ENCODE results near the gene RPS8.
"Not testable (repeated sequence)": the region's sequence is repeated elsewhere in the genome, so short reads cannot be mapped to it uniquely, and the experiment has no call there.

The RPS8 gene

DNA sequence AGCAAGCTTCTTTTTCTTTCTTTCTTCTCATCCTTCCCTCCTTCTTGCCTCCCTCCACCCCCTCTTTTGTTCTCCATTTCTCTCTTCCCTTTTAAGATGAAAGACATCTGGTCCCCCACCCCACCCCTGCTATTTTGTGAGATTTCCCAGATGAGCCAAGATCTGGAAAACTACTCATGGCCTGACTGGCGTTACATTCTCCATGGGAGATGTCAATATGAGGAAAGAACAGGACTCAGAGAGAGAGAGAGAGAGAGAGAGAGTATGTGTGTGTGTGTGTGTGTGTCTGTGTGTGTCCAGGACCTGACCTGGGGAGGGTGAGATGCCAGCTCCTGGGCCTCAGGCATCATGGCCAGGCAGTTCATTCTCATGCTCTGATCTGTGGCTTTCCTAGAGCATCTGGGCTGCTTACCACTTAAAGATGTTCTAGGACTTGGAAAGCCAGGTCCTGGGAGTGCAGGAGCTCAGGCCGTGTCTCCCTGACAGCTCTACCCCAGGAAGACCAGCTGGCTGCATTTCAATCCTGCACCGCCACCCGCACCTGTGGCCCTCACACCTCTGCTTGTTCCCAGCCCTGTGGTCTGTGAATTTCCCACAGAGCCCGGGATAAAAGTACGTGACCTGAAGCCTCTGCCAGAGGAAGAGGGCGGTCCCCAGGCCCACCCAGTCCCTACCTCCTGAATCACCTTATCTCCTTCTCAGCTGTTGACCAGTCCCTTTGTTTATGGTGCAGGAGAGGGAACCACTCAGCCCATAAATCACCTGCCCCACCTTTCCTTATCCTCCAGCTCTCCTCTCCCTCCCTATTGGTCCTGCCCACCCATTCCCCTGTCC is 15.8 kb downstream of the RPS8 start (continued):
- TF ChIP-seq ZNF394 (tag by site-specific recombination; IDR thresholded peaks at IDR 0.05; ENCODE audit: borderline replicate concordance): no peak
- TF ChIP-seq, protein P1, sequence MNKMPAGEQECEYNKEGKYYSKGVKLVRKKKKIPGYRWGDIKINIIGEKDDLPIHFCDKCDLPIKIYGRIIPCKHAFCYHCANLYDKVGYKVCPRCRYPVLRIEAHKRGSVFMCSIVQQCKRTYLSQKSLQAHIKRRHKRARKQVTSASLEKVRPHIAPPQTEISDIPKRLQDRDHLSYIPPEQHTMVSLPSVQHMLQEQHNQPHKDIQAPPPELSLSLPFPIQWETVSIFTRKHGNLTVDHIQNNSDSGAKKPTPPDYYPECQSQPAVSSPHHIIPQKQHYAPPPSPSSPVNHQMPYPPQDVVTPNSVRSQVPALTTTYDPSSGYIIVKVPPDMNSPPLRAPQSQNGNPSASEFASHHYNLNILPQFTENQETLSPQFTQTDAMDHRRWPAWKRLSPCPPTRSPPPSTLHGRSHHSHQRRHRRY (tag by site-specific recombination; IDR thresholded peaks at IDR 0.05): no peak
- no peak for TF ChIP-seq ZNF211 (tag by site-specific recombination; IDR thresholded peaks at IDR 0.05; ENCODE audit: low read depth)
- TF ChIP-seq, protein P2, sequence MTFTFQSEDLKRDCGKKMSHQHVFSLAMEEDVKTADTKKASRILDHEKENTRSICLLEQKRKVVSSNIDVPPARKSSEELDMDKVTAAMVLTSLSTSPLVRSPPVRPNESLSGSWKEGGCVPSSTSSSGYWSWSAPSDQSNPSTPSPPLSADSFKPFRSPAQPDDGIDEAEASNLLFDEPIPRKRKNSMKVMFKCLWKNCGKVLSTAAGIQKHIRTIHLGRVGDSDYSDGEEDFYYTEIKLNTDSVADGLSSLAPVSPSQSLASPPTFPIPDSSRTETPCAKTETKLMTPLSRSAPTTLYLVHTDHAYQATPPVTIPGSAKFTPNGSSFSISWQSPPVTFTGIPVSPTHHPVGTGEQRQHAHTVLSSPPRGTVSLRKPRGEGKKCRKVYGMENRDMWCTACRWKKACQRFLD (tag by site-specific recombination; IDR thresholded peaks at IDR 0.05): no peak
- TF ChIP-seq ZNF610 (tag by site-specific recombination; IDR thresholded peaks at IDR 0.05; ENCODE audit: borderline replicate concordance): no peak
- no peak for TF ChIP-seq ZNF571 (tag by site-specific recombination; IDR thresholded peaks at IDR 0.05)
- TF ChIP-seq TCF7L2 (IDR thresholded peaks at IDR 0.05; ENCODE audit: borderline replicate concordance, low read depth, low read length): no peak
- no peak for TF ChIP-seq ZNF146 (tag by site-specific recombination; IDR thresholded peaks at IDR 0.05)
- TF ChIP-seq, protein P3, sequence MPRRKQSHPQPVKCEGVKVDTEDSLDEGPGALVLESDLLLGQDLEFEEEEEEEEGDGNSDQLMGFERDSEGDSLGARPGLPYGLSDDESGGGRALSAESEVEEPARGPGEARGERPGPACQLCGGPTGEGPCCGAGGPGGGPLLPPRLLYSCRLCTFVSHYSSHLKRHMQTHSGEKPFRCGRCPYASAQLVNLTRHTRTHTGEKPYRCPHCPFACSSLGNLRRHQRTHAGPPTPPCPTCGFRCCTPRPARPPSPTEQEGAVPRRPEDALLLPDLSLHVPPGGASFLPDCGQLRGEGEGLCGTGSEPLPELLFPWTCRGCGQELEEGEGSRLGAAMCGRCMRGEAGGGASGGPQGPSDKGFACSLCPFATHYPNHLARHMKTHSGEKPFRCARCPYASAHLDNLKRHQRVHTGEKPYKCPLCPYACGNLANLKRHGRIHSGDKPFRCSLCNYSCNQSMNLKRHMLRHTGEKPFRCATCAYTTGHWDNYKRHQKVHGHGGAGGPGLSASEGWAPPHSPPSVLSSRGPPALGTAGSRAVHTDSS (tag by site-specific recombination; IDR thresholded peaks at IDR 0.05): no peak
- peak; percentile 95 for TF ChIP-seq KLF1 (tag by site-specific recombination; IDR thresholded peaks at IDR 0.05)

DNA sequence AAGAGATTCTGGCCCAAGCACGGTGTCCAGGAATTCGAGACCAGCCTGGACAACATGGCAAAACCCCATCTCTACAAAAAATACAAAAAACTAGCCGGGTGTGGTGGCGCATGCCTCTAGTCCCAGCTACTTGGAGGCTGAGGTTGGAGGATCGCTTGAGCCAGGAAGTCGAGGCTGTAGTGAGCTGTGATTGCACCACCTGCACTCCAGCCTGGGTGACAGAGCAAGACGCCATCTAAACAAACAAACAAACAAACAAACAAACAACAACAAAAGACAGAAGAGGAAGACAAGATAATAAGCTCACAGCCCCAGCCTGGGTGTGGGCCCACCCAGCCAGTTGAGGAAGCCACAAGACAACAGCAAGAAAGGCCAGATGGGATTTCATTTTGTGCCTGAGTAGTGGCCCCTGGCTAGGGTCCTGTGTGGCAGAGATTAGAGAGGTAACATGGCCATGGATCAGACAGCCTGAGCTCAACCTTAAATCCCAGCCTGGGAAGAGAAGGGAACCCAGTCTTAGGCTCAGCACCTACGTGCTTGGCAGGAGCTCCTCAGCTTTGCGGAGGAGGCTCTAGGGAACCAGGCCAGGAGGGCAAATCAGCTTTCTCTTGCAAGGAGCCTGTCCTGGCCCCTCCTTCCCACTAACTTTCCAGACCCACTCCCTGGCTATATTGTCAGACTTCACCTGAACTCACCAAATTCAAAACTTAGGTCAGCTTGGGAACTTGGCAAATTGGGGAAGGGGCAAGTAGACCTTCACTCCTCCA is 17.6 kb downstream of the RPS8 start:
- no peaks in the 10 kb centered on the region for H3K36me3 ChIP-seq (ENCODE audit: control insufficient read depth in 2 of 2, insufficient read depth in 1 of 2, low read length in 2 of 2)
- H3K9me3 ChIP-seq (ENCODE audit: control insufficient read depth, insufficient read depth, low read depth, low read length): no peaks in the 10 kb centered on the region
- ChIA-PET POLR2A (interaction anchor here (0.6 to 2.8 kb wide), 13 partner anchors 10 to 510 kb away, joined by 3 to 23 read pairs (median 6); partner anchors contain the start of genes BTBD19, HECTD3, PTCH2 and RPS8), CTCF (interaction anchor here (0.6 to 2.2 kb wide), 15 partner anchors 9 to 1454 kb away, joined by 3 to 10 read pairs (median 4); partner anchors contain the start of genes BTBD19, HECTD3, RNU5D-1 and UROD)
- TF ChIP-seq ZNF274 (IDR thresholded peaks at IDR 0.05; ENCODE audit: low read length) (no peak), ZNF274 (tag by site-specific recombination; IDR thresholded peaks at IDR 0.05; ENCODE audit: borderline replicate concordance) (no peak), ZFP69B (tag by site-specific recombination; IDR thresholded peaks at IDR 0.05) (0 out of 2 replicates have a peak, but pooled peaks have one; percentile 53), ZNF514 (tag by site-specific recombination; IDR thresholded peaks at IDR 0.05) (no peak)
- TF ChIP-seq, protein P4, sequence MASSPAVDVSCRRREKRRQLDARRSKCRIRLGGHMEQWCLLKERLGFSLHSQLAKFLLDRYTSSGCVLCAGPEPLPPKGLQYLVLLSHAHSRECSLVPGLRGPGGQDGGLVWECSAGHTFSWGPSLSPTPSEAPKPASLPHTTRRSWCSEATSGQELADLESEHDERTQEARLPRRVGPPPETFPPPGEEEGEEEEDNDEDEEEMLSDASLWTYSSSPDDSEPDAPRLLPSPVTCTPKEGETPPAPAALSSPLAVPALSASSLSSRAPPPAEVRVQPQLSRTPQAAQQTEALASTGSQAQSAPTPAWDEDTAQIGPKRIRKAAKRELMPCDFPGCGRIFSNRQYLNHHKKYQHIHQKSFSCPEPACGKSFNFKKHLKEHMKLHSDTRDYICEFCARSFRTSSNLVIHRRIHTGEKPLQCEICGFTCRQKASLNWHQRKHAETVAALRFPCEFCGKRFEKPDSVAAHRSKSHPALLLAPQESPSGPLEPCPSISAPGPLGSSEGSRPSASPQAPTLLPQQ (tag by site-specific recombination; IDR thresholded peaks at IDR 0.05): peak; percentile 56
- no peak overlapping the region for H3K27ac ChIP-seq (ENCODE audit: extremely low read depth, low read depth, low read length)
- H3K4me1 ChIP-seq (ENCODE audit: control insufficient read depth, insufficient read depth, low read length): no peaks in the 10 kb centered on the region
- H3K4me3 ChIP-seq (ENCODE audit: low read depth, low read length): no peak overlapping the region

DNA sequence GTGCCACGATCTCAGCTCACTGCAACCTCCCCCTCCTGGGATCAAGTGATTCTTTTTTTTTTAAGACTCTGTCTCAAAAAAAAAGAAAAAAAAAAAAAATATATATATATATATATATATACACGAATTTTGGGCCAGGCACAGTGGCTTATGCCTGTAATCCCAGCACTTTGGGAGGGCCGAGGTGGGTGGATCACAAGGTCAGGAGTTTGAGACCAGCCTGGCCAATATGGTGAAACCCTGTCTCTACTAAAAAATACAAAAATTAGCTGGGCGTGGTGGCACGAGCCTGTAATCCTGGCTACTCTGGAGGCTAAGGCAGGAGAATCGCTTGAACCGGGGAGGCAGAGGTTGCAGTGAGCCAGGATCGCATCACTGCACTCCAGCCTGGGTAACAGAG is 22.5 kb downstream of the RPS8 start:
- ChIA-PET CTCF (interaction anchor here (4.2 kb wide), 1 partner anchor 20 kb away, joined by 28 read pairs; no protein-coding TSS in a partner anchor), POLR2A (interaction anchor here (1.1 to 4.3 kb wide), 3 partner anchors 22 to 27 kb away, joined by 3 to 62 read pairs (median 4); partner anchors contain the start of gene RPS8)
- not testable (repeated sequence) for H3K9me3 ChIP-seq (ENCODE audit: control insufficient read depth, insufficient read depth, low read depth, low read length); H3K27ac ChIP-seq (ENCODE audit: extremely low read depth, low read depth, low read length); H3K4me1 ChIP-seq (ENCODE audit: control insufficient read depth, insufficient read depth, low read length); H3K4me3 ChIP-seq (ENCODE audit: low read depth, low read length)
- peaks cover 0 to 12% of the 10 kb centered on the region in 2 experiments; a peak in 1 of 3 replicates for H3K36me3 ChIP-seq (ENCODE audit: control insufficient read depth in 2 of 2, insufficient read depth in 1 of 2, low read length in 2 of 2)

All from HEK293 (cell line).